ENCODE results near the gene NPHP4.

Gene NPHP4

GRCh38 chr1:5842679-5843078, 149.5 kb downstream of the NPHP4 start:
- no peak for DNase-seq

GRCh38 chr1:5840551-5841001, 151.6 kb downstream of the NPHP4 start:
- no peak for DNase-seq

GRCh38 chr1:5839881-5840550, 152.2 kb downstream of the NPHP4 start:
- no peak for DNase-seq

GRCh38 chr1:5839161-5839880, 152.9 kb downstream of the NPHP4 start:
- DNase-seq, result no peak

GRCh38 chr1:5837976-5838653, 154.1 kb downstream of the NPHP4 start:
- no peak for DNase-seq

GRCh38 chr1:5836776-5837440, 155.3 kb downstream of the NPHP4 start:
- DNase-seq, result no peak

GRCh38 chr1:5835179-5835562, 157.1 kb downstream of the NPHP4 start:
- DNase-seq, result no peak

GRCh38 chr1:5834477-5835178, 157.6 kb downstream of the NPHP4 start:
- no peak for DNase-seq

GRCh38 chr1:5833911-5834310, 158.3 kb downstream of the NPHP4 start:
- DNase-seq, result no peak

GRCh38 chr1:5832916-5833895, 159.0 kb downstream of the NPHP4 start:
- no peak for DNase-seq

- no peak for DNase-seq
Observed at GRCh38 chr1:5831600-5832335, 160.5 kb downstream of the NPHP4 start.

- peak; percentile 31 for DNase-seq
Observed at GRCh38 chr1:5830771-5831599, 161.2 kb downstream of the NPHP4 start.

GRCh38 chr1:5829414-5829813, 162.8 kb downstream of the NPHP4 start:
- DNase-seq, result no peak

GRCh38 chr1:5828308-5828935, 163.8 kb downstream of the NPHP4 start:
- DNase-seq, result no peak

- no peak for DNase-seq
Observed at GRCh38 chr1:5827516-5827915, 164.7 kb downstream of the NPHP4 start.

- no peak for DNase-seq
Observed at GRCh38 chr1:5826601-5827000, 165.6 kb downstream of the NPHP4 start.

GRCh38 chr1:5822726-5823125, 169.5 kb downstream of the NPHP4 start:
- no peak for DNase-seq

- no peak for DNase-seq
Observed at GRCh38 chr1:5822266-5822665, 170.0 kb downstream of the NPHP4 start.

- DNase-seq, result no peak
Observed at GRCh38 chr1:5821540-5822176, 170.6 kb downstream of the NPHP4 start.
